Bone marrow (tissue), 2 donors: ENCODE data around the gene ENPP6.
"Not testable (repeated sequence)": the region's sequence is repeated elsewhere in the genome, so short reads cannot be mapped to it uniquely, and the experiment has no call there.

Source experiments
- DNase-seq, 2 donors: peaks; one replicate each; lab custom pipeline; 2025; lab: John Stamatoyannopoulos, UW

The ENPP6 gene

DNA sequence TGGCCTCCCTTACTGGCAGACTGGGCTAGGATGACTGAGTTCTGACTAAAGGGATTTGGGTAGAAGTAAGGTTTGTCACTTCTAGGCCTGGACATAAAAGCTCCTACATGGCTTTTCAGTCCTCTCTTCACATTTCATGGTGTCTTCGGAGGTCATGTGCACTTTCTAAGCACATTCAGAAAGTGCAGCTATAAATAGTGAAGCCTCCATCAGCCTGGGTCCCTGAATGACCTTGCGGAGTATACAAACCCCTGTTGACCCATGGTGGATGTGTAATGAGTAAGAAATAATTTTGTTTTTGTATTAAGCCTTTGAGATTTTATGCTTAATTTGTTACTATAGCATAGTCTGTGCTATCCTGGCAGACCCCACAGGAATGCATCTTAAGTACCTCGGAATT is 158.6 kb downstream of the ENPP6 start:
- DNase-seq: no peak

DNA sequence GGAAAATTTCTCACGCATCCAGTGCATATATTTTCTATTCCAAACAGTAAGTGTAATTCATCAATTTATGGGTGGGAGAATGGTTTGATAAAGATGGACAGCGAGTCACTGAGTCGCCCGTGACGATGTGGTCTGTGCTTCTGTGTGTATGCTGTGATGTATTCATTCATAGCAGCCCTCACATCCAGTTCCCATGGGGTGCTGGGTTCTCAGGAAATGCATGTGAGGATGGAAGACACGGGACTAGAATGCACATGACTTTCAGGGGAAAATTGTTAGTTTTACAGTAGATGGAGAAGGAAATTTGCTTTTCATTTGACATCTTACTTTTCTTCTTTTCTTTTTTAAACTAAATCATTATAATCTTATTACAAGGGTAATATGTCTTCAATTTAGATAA is 159.6 kb downstream of the ENPP6 start:
- DNase-seq: no peak

DNA sequence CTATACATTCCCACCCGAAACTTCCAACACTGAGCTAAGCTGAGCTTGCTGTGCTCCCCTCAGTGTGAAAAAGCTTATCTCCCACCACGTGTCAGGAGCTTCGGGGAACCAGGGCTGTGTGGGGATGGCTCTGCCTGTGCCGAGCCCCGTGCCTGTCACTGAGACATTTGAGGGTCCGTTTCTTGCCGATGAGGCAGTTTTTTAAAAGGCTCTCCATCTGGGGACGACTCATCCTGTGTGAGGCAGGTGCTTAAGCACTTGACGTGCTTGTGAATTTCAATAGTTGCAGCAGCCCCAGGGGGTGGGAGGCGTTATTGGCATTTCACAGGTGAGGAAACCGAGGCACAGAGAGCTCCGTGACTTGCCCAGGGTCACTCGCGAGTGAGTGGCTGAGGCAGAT is 160.8 kb downstream of the ENPP6 start:
- DNase-seq: no peak

DNA sequence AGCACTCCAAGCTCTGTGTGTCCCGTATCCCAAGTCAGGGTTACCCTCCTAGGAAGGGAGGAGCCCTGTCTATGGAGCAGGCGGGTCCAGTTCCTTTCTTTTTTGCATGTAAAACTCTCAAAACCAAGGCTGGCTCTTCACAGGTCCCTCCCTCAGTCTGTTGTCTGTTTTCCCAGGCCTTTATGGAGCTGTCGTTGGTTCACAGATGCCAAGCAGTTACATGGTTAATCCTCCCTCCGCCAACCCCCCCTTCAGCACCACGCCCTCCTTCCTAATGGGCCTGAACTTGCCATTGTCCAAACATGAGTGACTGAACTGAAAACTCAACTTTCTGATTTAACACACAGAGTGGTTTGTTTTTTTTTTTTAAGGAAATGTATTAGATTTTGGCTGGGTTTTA is 164.2 kb downstream of the ENPP6 start:
- no peak for DNase-seq

DNA sequence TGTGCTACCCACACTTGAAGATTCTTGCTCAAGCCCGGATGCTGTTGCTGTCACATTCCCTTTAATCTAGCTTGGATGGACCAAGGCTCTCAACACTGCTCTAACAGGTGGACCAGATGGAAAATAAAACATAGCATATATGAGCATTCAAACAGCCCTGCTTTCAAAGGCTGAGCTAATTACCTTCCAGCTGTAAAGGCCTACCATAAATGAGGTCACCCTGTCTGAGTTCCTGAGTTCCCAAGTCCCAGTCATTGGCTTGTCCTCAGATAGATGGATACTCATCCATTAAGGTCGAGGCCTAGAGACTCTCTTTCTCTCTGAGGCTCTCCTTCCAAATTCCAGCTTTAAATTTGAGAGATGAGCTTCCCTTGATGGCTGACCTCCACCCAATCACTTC is 165.1 kb downstream of the ENPP6 start:
- no peak for DNase-seq

DNA sequence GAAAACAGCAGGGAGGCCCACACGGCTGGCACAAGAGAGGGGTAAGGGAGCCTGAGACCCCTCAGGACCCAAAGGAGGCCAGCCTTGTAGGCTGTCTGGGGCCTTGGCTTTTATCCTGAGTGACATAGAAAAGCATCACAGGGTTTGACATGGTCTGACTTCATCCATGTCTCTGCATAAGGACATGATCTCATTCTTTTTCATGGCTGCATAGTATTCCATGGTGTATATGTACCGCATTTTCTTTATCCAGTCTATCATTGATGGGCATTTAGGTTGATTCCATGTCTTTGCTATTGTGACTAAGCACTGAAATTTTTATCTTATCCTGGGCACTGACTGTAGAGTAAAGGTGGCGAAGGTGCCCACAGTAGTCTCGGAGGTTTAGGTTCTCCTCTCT is 166.4 kb downstream of the ENPP6 start:
- DNase-seq: not testable (repeated sequence)

DNA sequence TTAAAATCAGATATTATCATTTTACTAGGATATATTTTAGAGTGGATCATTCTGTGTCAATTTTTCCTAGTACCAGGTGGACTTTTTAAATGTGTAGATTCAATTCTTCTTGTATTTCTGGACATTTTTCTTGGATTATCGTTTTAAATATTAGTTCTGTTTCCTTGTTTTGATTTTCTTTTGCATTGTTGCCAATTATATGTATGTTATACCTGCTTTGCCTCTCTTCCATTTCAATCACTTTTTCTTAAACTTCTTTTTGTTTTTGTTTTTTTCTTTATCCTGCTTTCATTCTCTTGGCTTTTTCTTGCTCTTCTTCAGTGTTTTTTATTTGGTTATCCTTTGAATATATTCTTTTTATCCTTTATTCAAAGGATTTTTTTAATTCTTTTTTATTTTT is 171.5 kb downstream of the ENPP6 start:
- no peak for DNase-seq

DNA sequence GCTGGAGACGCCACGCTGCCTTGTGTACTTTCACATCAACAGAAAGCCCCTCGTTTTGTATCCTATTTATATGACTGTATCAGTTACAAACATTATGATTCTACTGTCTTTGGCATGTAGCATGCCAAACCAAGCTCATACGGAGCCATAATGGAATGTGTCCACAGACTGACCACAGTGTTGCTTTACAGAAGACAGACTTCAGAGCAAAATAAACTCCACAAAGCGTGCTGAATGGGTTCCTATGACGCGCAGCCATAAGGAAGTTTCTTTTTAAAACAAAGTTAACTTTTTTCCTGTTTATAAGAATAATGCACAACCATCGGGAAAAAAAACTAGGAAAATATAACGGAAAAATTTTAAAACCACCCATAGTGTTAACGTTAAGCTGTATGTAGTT is 176.5 kb downstream of the ENPP6 start:
- DNase-seq: no peak

DNA sequence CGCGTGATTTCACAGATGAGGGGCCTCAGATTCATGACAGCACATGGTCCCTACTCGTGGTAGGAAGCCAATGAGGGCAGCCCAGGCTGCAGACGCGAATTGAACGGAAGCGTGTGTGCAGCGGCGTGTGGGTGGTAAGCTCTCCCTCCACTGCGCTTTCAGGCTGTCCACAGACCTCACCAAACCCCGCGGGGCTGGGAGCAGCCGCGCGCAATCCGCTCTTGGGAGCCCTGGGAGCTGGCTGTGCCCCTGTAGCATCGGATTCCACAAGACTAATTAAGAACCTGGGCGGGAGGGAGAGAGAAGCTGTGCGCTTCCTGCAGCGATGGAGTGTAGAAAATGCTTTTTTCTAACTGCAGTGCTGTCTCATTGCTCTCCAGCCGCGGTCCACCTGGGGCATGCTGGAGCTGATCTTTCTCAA is 177.7 kb downstream of the ENPP6 start:
- no peak for DNase-seq
